HEK293T (cell line): ENCODE results near the gene GATAD2B.

Source experiments
- ARNT ChIP-seq: fragments of 450-650 bp; IDR thresholded peaks from 2 replicates; pipeline ENCODE4 v1.6.1; 2017; ENCODE audit warnings: mild to moderate bottlenecking
- BHLHE40 ChIP-seq: fragments of 450-650 bp; IDR thresholded peaks from 2 replicates; pipeline ENCODE4 v1.6.1; 2016; ENCODE audit warnings: mild to moderate bottlenecking, moderate library complexity, borderline replicate concordance
- CTBP1 ChIP-seq: fragments of 450-650 bp; IDR thresholded peaks from 2 replicates; pipeline ENCODE4 v1.6.1; 2016; ENCODE audit warnings: borderline replicate concordance
- ELF4 ChIP-seq: fragments of 450-650 bp; IDR thresholded peaks from 2 replicates; pipeline ENCODE4 v1.6.1; 2017; ENCODE audit warnings: antibody characterized with exemption
- FOXM1 ChIP-seq: fragments of 450-650 bp; IDR thresholded peaks from 2 replicates; pipeline ENCODE4 v1.6.1; 2017; ENCODE audit warnings: mild to moderate bottlenecking, borderline replicate concordance
- L3MBTL2 ChIP-seq: fragments of 450-650 bp; conservative IDR thresholded peaks from 2 replicates; pipeline ENCODE4 v1.6.1; 2016; ENCODE audit warnings: mild to moderate bottlenecking
- LEF1 ChIP-seq: fragments of 450-650 bp; IDR thresholded peaks from 2 replicates; pipeline ENCODE4 v1.6.1; 2017; ENCODE audit warnings: mild to moderate bottlenecking, borderline replicate concordance
- PKNOX1 ChIP-seq: fragments of 450-650 bp; IDR thresholded peaks from 2 replicates; pipeline ENCODE4 v1.6.1; 2016
- SP1 ChIP-seq: fragments of 450-650 bp; IDR thresholded peaks from 2 replicates; pipeline ENCODE4 v1.6.1; 2017
- SUZ12 ChIP-seq: fragments of 450-650 bp; IDR thresholded peaks from 2 replicates; pipeline ENCODE4 v1.6.1; 2016; ENCODE audit warnings: mild to moderate bottlenecking

GRCh38 chr1:153946622-153947241, 24.0 kb upstream of the GATAD2B start, which contains the start of gene DENND4B:
- TF ChIP-seq SP1 (no peak), ELF4 (no peak), CTBP1 (no peak), FOXM1 (no peak), SUZ12 (no peak), ARNT (no peak), LEF1 (no peak), BHLHE40 (no peak), L3MBTL2 (no peak), PKNOX1 (no peak)
